ENCODE measurements around the gene MRTFA.
"Not testable (repeated sequence)": the region's sequence is repeated elsewhere in the genome, so short reads cannot be mapped to it uniquely, and the experiment has no call there.

The MRTFA gene

DNA sequence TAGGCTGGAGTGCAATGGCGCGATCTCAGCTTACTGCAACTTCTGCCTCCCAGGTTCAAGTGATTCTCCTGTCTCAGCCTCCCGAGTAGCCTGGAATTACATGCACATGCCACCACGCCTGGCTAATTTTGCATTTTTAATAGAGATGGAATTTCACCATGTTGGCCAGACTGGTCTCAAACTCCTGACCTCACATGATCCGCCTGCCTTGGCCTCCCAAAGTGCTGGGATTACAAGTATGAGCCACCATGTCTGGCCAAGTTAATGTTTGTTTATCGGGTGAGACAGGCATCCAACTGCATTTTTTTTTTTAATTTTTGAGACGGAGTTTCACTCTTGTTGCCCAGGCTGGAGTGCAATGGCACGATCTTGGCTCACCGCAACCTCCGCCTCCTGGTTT is 20.1 kb upstream of the MRTFA start:
- DNase-seq: not testable (repeated sequence)

DNA sequence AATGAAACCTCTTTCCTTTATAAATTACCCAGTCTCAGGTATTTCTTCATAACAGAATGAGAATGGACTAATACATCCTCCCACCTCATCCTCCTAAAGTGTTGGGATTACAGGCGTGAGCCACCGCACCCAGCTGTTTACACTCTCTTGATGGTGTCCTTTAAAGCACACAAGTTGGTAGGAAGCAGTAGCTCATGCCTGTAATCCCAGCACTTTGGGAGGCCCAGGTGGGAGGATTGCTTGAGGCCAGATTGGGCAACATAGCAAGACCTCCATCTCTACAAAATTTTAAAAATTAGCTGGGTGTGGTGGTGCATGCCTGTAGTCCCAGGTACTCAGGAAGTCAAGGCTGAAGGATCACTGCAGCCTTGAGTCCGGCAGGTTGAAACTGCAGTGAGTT is 19.4 kb upstream of the MRTFA start:
- DNase-seq: not testable (repeated sequence)

GRCh38 chr22:40654522-40655167 is 18.1 kb upstream of the MRTFA start:
- DNase-seq: peak; percentile 21 to 40

DNA sequence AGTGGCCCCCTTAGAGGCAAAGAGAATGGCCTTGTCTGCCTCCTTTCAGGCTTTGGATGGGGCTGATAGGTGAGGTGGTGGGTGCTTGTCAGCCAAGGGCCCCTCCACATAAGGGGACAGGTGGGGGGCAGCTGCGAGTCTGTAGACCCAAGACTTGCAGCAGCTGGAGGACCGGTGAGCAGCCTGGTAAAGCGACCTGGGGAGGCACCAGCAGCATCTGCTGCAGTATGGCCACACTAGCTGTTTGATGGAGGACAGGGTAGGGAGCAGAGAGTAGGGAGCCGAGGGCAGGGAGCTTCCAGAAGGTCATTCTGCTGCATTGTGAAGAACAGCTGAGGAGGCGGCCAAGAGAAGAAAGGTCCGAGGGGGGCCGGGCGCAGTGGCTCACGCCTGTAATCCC is 16.8 kb upstream of the MRTFA start:
- DNase-seq: no peak

DNA sequence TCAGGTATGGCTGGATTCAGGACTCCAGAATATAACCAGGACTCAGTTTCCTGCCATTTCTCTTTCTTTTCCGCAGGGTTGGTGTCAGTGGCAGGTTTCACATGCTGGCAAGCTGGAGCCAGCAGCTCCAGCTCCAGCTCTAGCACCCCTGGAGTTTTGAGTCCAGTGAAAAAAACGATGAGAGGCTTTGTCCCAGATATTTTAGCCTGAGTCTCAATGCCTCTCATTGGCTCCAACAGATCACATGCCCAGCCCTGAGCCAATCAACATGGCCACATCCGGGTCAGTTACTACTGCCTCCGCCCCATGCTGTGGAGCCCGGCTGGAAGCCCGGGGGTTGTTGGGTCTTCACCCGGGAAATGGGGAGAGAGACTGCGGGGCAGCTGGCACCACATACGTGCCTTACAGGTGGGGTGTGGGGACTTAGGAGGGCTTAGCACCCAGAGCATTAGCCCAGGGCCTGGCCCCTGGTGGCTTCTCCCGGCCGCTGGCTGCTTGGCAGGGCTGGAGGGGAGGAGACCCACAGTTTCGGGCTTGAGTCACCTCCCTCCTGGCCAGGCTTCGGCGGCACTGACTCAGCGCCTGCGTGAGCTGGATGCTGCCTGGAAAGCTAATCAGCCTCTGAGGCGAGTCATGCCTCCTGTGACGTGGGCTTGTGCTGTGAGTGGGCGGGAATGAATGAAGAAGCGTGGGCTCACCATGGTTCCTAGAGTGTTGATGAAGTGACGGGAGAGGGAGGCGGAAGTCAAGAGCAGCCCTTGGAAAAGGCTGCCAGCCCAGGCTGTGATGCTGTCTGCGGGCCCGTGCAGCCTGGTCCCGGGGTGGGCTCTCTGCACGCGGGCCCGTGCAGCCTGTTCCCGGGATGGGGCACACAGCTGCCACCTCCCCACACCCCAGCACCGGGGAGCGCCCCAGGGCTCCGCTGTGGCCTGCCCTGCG is 15.3 kb upstream of the MRTFA start:
- peak; percentile 93 to 94 for DNase-seq

GRCh38 chr22:40651057-40651456 is 14.5 kb upstream of the MRTFA start:
- DNase-seq: no peak

DNA sequence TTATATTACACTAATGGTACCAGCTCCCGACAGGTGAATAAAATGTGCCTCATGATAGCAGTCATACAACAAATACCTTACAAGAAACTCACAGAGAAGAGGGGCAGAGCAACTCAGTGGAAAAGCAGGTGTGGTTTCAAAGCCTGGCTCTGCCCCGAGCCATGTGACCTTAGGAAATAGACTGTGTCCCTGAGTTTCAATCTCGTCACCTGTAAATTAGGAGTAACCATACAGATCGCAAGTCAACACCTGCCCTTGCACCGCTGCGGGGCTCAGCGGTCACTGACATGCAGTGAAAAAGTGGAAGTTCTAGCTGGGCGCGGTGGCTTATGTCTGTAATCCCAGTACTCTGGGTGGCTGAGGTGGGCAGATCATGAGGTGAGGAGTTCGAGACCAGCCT is 11.9 kb upstream of the MRTFA start:
- DNase-seq: no peak

DNA sequence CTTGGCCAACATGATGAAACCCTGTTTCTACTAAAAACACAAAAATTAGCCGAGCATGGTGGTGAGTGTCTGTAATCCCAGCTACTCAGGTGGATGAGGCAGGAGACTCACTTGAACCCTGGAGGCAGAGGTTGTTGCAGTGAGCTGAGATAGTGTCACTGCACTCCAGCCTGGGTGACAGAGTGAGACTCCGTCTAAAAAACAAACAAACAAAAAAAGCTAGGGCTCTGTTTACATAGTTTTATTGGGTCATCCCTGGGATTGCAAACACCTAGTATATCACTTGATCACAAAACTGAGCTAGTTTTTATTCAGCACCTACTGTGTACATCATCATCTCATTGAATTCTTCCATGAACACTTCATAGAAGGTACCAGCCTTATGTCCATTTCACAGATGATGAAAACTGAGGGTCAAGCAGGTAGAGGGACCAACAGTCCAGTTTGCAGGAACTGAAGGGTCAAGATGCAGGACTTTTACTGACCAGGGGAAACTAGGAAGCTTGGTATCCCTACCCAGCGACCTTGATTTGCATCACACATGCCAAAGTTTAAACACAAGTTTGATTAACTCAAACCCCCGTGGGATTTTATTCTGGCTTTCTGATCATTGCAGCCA is 9.2 kb upstream of the MRTFA start:
- no peak for DNase-seq

GRCh38 chr22:40642316-40642715 is 5.8 kb upstream of the MRTFA start:
- no peak for DNase-seq

GRCh38 chr22:40641269-40641668 is 4.8 kb upstream of the MRTFA start:
- no peak for DNase-seq

DNA sequence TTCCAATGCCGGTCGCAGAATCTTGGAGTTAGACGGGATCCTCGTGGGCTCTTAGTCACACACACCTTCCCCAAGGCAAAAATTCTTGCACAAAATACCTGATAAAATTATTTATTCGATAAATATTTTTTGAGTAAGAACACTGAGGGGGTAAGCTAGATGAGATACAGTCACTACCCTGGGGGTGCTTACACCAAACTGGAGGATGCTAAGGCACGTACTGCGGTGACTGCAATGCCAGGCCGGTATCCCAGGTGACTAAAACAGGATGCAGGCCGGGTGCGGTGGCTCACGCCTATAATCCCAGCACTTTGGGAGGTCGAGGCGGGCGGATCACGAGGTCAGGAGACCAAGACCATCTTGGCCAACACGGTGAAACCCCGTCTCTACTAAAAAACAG is 1.7 kb upstream of the MRTFA start:
- no peak for DNase-seq

DNA sequence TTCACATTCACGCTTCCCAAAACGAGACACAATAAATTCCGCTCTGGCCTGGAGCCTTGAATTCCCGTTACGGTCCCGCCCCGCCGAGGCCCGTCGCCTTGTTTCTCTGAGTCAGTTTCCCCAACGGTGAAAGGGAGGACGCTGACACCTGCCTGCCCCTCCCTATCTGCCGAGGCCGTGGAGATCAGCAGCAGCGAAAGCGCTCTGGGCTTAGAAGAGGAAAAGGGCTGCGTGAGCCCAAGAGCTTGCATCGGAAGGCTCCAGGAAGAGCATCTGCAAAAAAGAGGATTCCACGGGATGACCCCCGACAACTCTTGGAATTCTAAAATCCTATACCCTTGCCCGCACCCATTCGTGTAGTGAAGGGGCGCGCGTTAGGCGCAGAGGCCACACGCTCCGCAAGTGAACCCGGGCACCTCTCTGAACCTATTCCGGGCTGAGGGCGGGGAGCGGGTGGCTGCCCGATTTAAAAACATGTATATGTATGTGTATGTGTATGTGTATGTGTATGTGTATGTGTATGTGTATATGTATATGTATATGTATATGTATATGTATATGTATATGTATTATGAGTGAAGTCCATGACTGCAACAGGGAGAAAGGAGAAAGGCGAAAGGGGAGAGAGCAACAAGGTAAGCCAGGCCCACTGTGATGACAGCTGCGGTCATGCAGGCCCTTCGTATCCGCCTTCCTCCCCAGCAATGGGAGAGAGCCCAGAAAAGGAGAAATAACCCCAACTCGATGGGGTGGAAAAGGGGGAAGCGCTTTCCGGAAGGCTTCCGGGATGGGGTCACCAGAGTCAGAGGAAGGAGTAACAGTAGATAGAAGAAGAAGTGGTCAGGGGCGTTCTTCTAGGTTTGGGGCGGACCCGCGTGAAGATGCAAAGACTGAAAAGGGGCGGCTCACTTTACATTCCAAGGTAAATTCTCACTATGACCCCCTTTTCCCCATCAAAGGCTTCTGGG is 948 bp upstream of the MRTFA start:
- peak; percentile 89 for DNase-seq

GRCh38 chr22:40635940-40636379 is 559 bp downstream of the MRTFA start:
- DNase-seq: no peak

DNA sequence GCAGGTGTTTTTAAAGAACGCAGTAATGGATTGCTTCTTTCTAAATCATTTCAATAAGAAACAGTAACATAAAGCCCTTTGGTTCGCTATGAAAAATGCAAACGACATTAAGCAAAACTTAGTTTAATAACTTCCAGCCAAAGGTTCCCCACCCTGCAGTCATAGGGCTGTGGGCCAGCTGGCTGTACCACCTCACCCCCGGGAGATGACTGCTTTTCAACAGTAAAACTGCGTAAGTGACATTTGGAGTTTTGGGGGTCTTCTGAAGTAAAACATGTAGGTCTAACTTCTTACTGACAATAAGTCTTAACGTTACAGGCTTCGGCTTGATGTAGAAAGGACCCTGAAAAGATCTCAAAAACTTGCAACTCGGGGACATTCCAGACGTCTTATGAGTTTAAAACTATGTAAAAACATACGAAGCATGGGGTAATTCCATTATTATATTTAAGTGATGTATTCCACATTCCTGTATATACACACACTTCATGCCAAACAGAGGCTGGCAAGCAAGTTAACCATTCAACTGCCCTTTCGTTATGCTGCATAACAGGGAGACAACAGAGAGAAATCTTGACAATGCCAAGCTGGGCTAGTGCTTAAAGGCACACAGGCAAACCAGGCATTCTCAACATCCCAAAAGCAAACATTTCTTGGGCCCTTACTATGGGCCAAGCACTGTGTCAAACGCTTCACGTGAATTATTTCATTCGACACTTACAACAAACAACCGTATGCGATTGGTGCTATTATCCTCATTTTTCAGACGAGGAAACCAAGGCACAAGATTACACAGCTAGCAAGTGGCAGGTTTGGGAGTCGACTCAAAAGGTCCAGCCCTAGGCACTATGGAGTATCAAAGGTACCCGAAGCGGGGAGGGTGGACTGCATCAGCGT is 1.2 kb downstream of the MRTFA start:
- DNase-seq: no peak

DNA sequence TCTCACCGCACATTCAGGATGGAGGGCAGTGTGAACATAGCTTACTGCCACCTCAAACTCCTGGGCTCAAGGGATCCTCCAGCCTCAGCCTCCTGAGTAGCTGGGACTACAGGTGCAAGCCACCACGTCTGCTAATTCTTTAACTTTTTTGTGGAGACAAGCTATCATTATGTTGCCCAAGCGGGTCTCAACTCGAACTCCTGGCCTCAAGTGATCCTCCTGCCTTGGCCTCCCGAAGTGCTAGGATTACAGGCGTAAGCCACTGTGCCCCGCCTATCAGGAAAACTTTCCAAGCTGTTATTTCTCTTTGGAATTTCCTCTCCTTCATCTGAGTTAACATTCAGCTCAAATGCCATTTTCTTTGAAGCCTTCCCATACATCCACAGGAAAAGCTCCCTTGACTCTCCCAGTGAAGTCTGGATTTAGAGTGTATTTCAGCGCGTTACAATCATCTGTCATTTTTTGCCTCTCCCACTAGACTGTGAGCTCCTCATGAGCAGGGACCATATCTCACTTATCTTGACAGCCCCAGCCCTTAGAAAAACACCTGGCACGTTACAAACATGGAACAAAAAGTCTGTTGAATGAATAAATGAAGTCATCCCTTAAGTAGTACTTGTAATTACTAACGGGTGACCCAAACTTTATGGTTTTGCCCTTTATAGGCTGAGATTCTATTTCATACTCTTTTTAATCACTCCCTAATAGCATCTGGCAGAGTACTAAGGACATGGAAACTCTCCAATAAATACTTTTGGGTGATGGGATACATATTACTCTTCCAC is 2.2 kb downstream of the MRTFA start:
- DNase-seq: no peak

DNA sequence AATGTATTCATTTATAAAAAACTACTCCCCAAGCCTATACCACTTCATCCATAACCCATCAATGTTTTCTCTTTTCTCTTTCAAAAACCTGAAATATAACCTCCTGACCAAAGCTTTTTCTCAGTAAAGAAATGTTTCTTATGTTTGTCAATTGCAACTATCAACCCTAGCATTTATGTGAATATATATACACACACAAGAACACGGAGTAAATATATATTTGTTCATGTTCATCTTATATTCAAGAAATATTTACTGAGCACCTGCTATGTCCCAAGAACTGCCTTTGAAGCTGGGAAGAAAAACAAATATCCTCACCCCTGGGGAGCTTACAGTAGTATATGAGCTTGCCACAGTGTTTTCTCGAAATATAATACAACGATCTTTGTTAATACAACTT is 3.5 kb downstream of the MRTFA start:
- no peak for DNase-seq

DNA sequence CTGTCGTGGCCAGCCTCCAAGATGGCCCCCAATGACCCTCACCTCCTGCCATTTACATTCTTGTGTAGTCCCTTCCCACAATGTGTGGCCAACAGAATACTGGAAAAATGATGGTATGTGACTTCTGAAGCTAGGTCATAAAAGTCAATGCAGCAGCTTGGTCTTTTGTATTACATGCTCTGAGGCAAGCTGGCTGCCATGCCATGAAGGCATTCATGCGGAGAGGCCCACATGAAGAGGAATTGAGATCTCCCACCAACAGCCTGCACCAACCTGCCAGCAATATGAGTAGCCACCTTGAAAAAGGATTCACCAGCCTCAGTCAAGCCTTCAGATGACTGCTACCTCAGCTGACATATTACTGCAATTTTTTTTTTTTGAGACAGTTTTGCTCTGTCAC is 4.6 kb downstream of the MRTFA start:
- DNase-seq: no peak

DNA sequence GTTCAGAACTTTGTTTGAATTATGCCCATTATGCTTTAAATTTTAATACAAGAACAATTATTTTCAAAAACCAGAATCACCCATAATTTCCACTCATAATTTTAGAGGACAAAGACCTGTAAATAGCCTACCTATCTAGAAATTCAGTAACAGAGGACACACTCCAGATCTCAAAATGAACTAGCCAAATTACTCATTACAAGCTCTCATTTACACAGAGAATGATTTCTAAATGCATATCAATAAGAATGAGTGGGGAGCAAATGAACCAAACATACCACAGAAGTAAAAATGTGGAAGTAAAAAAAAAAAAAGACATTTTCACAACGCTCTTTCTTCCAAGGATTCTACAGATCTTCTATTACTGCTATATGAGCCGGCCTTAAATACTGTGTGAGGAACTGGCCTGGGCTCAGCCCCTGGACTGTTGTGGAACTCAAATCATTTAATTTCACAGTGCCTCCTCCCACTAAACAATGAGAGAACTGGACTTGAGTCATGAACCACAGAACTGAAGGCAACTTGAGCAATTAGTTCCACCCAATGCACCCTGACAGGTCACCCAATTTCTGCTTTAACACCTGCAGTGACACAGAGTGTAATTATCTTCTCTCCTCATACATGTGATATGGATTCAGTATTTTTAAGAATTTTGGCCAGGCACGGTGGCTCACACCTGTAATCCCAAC is 8.0 kb downstream of the MRTFA start:
- no peak for DNase-seq

DNA sequence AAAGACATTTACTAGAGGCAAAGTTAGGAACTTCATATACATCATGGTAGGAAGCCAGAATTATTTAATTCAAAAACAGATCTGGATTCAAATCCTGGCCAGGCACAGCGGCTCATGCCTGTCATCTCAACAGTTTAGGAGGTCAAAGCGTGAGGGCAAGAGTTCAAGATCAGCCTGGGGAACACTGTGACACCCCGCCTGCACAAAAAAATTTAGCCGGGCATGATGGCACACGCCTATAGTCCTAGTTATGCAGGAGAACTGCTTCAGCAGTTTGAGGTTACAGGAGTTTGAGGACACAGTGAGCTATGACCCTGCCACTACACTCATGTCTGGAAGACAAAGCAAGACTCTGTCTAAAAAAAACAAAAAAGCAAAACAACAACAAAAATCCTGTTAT is 8.9 kb downstream of the MRTFA start:
- DNase-seq: no peak

- DNase-seq: no peak
Observed at GRCh38 chr22:40626851-40627250, 9.7 kb downstream of the MRTFA start.

Measured in Kasumi-1 (cell line).